ENCODE data around the gene WDR70.
"Not testable (repeated sequence)": the region's sequence is repeated elsewhere in the genome, so short reads cannot be mapped to it uniquely, and the experiment has no call there.

The WDR70 gene

GRCh38 chr5:37518356-37518755 is 139.2 kb downstream of the WDR70 start:
- not testable (repeated sequence) for DNase-seq

- DNase-seq: no peak
Measured at GRCh38 chr5:37519304-37519703, 140.2 kb downstream of the WDR70 start.

- no peak for DNase-seq
Measured at GRCh38 chr5:37519807-37520206, 140.7 kb downstream of the WDR70 start.

GRCh38 chr5:37520811-37521210 is 141.7 kb downstream of the WDR70 start:
- DNase-seq: no peak

GRCh38 chr5:37532976-37533740 is 154.0 kb downstream of the WDR70 start:
- no peak for DNase-seq

GRCh38 chr5:37533851-37534250 is 154.7 kb downstream of the WDR70 start:
- no peak for DNase-seq

GRCh38 chr5:37539459-37539858 is 160.3 kb downstream of the WDR70 start:
- DNase-seq: no peak

GRCh38 chr5:37543216-37543615 is 164.1 kb downstream of the WDR70 start:
- DNase-seq: no peak

- DNase-seq: no peak
Measured at GRCh38 chr5:37549411-37549810, 170.3 kb downstream of the WDR70 start.

- DNase-seq: no peak
Measured at GRCh38 chr5:37552161-37552560, 173.0 kb downstream of the WDR70 start.

- no peak for DNase-seq
Measured at GRCh38 chr5:37552770-37553719, 173.9 kb downstream of the WDR70 start.

GRCh38 chr5:37553720-37554404 is 174.7 kb downstream of the WDR70 start:
- no peak for DNase-seq

- no peak for DNase-seq
Measured at GRCh38 chr5:37554405-37554739, 175.3 kb downstream of the WDR70 start.

GRCh38 chr5:37554938-37555337 is 175.8 kb downstream of the WDR70 start:
- no peak for DNase-seq

GRCh38 chr5:37557734-37558293 is 178.7 kb downstream of the WDR70 start:
- no peak for DNase-seq

GRCh38 chr5:37565062-37565670 is 186.0 kb downstream of the WDR70 start:
- DNase-seq: no peak

- DNase-seq: no peak
Measured at GRCh38 chr5:37567566-37567965, 188.4 kb downstream of the WDR70 start.

- no peak for DNase-seq
Measured at GRCh38 chr5:37568018-37568753, 189.1 kb downstream of the WDR70 start.

GRCh38 chr5:37568893-37569292 is 189.8 kb downstream of the WDR70 start:
- DNase-seq: no peak

GRCh38 chr5:37569466-37569865 is 190.3 kb downstream of the WDR70 start:
- DNase-seq: no peak

GRCh38 chr5:37570597-37570996 is 191.5 kb downstream of the WDR70 start:
- DNase-seq: no peak

GRCh38 chr5:37571985-37572384 is 192.9 kb downstream of the WDR70 start:
- no peak for DNase-seq
